IMR-90 (cell line): ENCODE data around the gene NFKB1. TPM values are rescaled to one million over a fixed set of nuclear protein-coding genes. Genes with fewer than 3 reads are reported as not detected.

ENCODE experiments used
- ATAC-seq: fragments of 200-7000 bp; cut with Tn5 transposase; 2 replicates; pipeline ENCODE4 v1.9.1; 2020; ENCODE audit warnings: low read depth, mild to moderate bottlenecking, moderate library complexity
- BruUV-seq: library from RNA; stranded (reverse); fragments of 400-500 nt; replicated peaks from 2 replicates; lab custom pipeline; 2021; lab: Mats Ljungman, UMichigan
- CTCF ChIA-PET: fragments of 300-600 bp; formaldehyde crosslinking; extraction: SDS; loops from one replicate; lab custom pipeline; 2021; ENCODE audit warnings: antibody characterized with exemption; lab: Yijun Ruan, JAX
- POLR2A ChIA-PET: fragments of 300-600 bp; sonication (Branson Sonifier 250); formaldehyde crosslinking; loops from one replicate; lab custom pipeline; 2022; ENCODE audit warnings: antibody characterized with exemption; ENCODE audit not compliant: unreplicated experiment; lab: Charles Lee
- DNase-seq: peaks from one replicate; pipeline ENCODE4 v3.0.0; 2013
- H2AFZ ChIP-seq: replicated peaks from 2 replicates; pipeline ENCODE3; 2013; ENCODE audit warnings: low read length, mild to moderate bottlenecking; ENCODE audit not compliant: poor library complexity
- H2AK5ac ChIP-seq: 2 replicates; pipeline ENCODE4 v1.6.1; 2013; ENCODE audit warnings: low read depth, low read length, inconsistent platforms
- H2AK9ac ChIP-seq: replicated peaks from 2 replicates; pipeline ENCODE3; 2013; ENCODE audit warnings: mild to moderate bottlenecking, low read depth, low read length, moderate library complexity; ENCODE audit not compliant: poor library complexity
- H2BK120ac ChIP-seq: 2 replicates; pipeline ENCODE4 v1.6.1; 2013; ENCODE audit warnings: low read depth, low read length, inconsistent platforms
- H2BK15ac ChIP-seq: 3 replicates; pipeline ENCODE4 v1.6.1; 2013; ENCODE audit warnings: low read depth, low read length, inconsistent platforms
- H2BK20ac ChIP-seq: 2 replicates; pipeline ENCODE4 v1.6.1; 2013; ENCODE audit warnings: low read depth, mild to moderate bottlenecking, inconsistent platforms, low read length, moderate library complexity
- H2BK5ac ChIP-seq: 2 replicates; pipeline ENCODE4 v1.6.1; 2013; ENCODE audit warnings: mild to moderate bottlenecking, low read depth, low read length, inconsistent platforms; ENCODE audit not compliant: poor library complexity, severe bottlenecking
- H3K14ac ChIP-seq: replicated peaks from 2 replicates; pipeline ENCODE4 v1.6.1; 2013; ENCODE audit warnings: low read depth, low read length, inconsistent platforms
- H3K18ac ChIP-seq: 2 replicates; pipeline ENCODE4 v1.6.1; 2013; ENCODE audit warnings: low read depth, low read length, control low read depth
- H3K23ac ChIP-seq: 2 replicates; pipeline ENCODE4 v1.6.1; 2013; ENCODE audit warnings: low read depth, low read length, inconsistent platforms
- H3K27ac ChIP-seq: 2 replicates; pipeline ENCODE4 v1.5.1; 2013; ENCODE audit warnings: mild to moderate bottlenecking, control low read depth, low read length; ENCODE audit not compliant: insufficient read depth
- H3K27me3 ChIP-seq: 2 replicates; pipeline ENCODE4 v1.6.1; 2013; ENCODE audit warnings: low read length; ENCODE audit not compliant: control insufficient read depth, insufficient read depth
- H3K36me3 ChIP-seq: 2 replicates; pipeline ENCODE4 v1.6.1; 2013; ENCODE audit warnings: low read length, mixed read lengths; ENCODE audit not compliant: control insufficient read depth, insufficient read depth
- H3K4ac ChIP-seq: 2 replicates; pipeline ENCODE4 v1.6.1; 2013; ENCODE audit warnings: low read depth, low read length, inconsistent platforms
- H3K4me1 ChIP-seq: 2 replicates; pipeline ENCODE4 v1.6.1; 2013; ENCODE audit warnings: low read length, mixed read lengths; ENCODE audit not compliant: control insufficient read depth, insufficient read depth
- H3K4me2 ChIP-seq: 2 replicates; pipeline ENCODE4 v1.6.1; 2013; ENCODE audit warnings: low read depth, mild to moderate bottlenecking, control low read depth, low read length, moderate library complexity
- H3K4me3 ChIP-seq: 2 replicates; pipeline ENCODE4 v1.5.1; 2013; ENCODE audit warnings: low read depth, mild to moderate bottlenecking, control low read depth, low read length, moderate library complexity; ENCODE audit not compliant: insufficient read depth
- H3K56ac ChIP-seq: 2 replicates; pipeline ENCODE4 v1.6.1; 2013; ENCODE audit warnings: low read length, inconsistent platforms; ENCODE audit not compliant: insufficient read depth; ENCODE audit errors: extremely low read depth
- H3K79me1 ChIP-seq, 2 experiments: 2 replicates each; pipeline ENCODE4 v1.6.1; 2013; ENCODE audit warnings: low read length in 2 of 2, inconsistent platforms in 1 of 2, low read depth in 1 of 2
- H3K9ac ChIP-seq: 2 replicates; pipeline ENCODE4 v1.6.1; 2013; ENCODE audit warnings: low read depth, low read length, control low read depth
- H3K9me1 ChIP-seq: 2 replicates; pipeline ENCODE4 v1.6.1; 2013; ENCODE audit warnings: low read length, inconsistent platforms; ENCODE audit not compliant: insufficient read depth
- H3K9me3 ChIP-seq: 2 replicates; pipeline ENCODE4 v1.6.1; 2013; ENCODE audit warnings: low read length; ENCODE audit not compliant: control insufficient read depth, insufficient read depth
- H4K20me1 ChIP-seq: 2 replicates; pipeline ENCODE4 v1.6.1; 2013; ENCODE audit warnings: low read length, inconsistent platforms; ENCODE audit not compliant: insufficient read depth
- H4K5ac ChIP-seq: 2 replicates; pipeline ENCODE4 v1.6.1; 2013; ENCODE audit warnings: mild to moderate bottlenecking, low read depth, low read length, control low read depth
- H4K8ac ChIP-seq, 2 experiments: 2 replicates each; pipeline ENCODE4 v1.6.1; 2013; ENCODE audit warnings: low read depth in 2 of 2, low read length in 2 of 2, control low read depth in 1 of 2, inconsistent platforms in 1 of 2
- H4K91ac ChIP-seq: 2 replicates; pipeline ENCODE4 v1.6.1; 2013; ENCODE audit warnings: low read depth, low read length, inconsistent platforms; ENCODE audit not compliant: insufficient read depth
- BHLHE40 ChIP-seq: fragments of 150-350 bp; IDR thresholded peaks from 2 replicates; pipeline ENCODE4 v1.6.1; 2016; ENCODE audit warnings: mild to moderate bottlenecking, low read depth, low read length
- CEBPB ChIP-seq: IDR thresholded peaks from 2 replicates; pipeline ENCODE4 v1.6.1; 2012; ENCODE audit warnings: low read depth, low read length, improper control_type of control experiment
- CHD1 ChIP-seq: IDR thresholded peaks from 2 replicates; pipeline ENCODE4 v1.6.1; 2012; ENCODE audit warnings: low read depth, low read length, improper control_type of control experiment
- CTCF ChIP-seq: conservative IDR thresholded peaks from 2 replicates; pipeline ENCODE4 v1.5.1; 2012; ENCODE audit warnings: mild to moderate bottlenecking, low read depth, low read length, improper control_type of control experiment
- ELK1 ChIP-seq: fragments of 150-350 bp; IDR thresholded peaks from 2 replicates; pipeline ENCODE4 v1.6.1; 2016; ENCODE audit warnings: low read depth, mild to moderate bottlenecking, low read length, moderate library complexity, borderline replicate concordance
- FOS ChIP-seq: fragments of 150-350 bp; IDR thresholded peaks from 2 replicates; pipeline ENCODE4 v1.6.1; 2016; ENCODE audit warnings: low read depth, low read length
- MAFK ChIP-seq: IDR thresholded peaks from 2 replicates; pipeline ENCODE4 v1.6.1; 2012; ENCODE audit warnings: low read depth, low read length, improper control_type of control experiment
- MAZ ChIP-seq: IDR thresholded peaks from 2 replicates; pipeline ENCODE4 v1.6.1; 2012; ENCODE audit warnings: low read depth, mild to moderate bottlenecking, low read length, improper control_type of control experiment, moderate library complexity, borderline replicate concordance
- MXI1 ChIP-seq: IDR thresholded peaks from 2 replicates; pipeline ENCODE4 v1.6.1; 2012; ENCODE audit warnings: low read depth, mild to moderate bottlenecking, low read length, moderate library complexity, borderline replicate concordance
- NFE2L2 ChIP-seq: fragments of 150-350 bp; IDR thresholded peaks from 2 replicates; pipeline ENCODE4 v1.6.1; 2016; ENCODE audit warnings: low read depth, mild to moderate bottlenecking, low read length
- POLR2A ChIP-seq: IDR thresholded peaks from 2 replicates; pipeline ENCODE4 v1.6.1; 2012; ENCODE audit warnings: mild to moderate bottlenecking, low read depth, low read length
- RAD21 ChIP-seq: IDR thresholded peaks from 2 replicates; pipeline ENCODE4 v1.6.1; 2012; ENCODE audit warnings: low read length, improper control_type of control experiment
- RCOR1 ChIP-seq: IDR thresholded peaks from 2 replicates; pipeline ENCODE4 v1.6.1; 2012; ENCODE audit warnings: mild to moderate bottlenecking, low read length, improper control_type of control experiment; ENCODE audit not compliant: insufficient replicate concordance
- RFX5 ChIP-seq: IDR thresholded peaks from 2 replicates; pipeline ENCODE4 v1.8.0; 2012; ENCODE audit warnings: low read depth, mild to moderate bottlenecking, low read length, moderate library complexity
- SMC3 ChIP-seq: fragments of 150-350 bp; IDR thresholded peaks from 2 replicates; pipeline ENCODE4 v1.6.1; 2016; ENCODE audit warnings: low read depth, mild to moderate bottlenecking, antibody characterized with exemption, low read length, moderate library complexity
- WGBS, 2 experiments: methylation state at CpG; one replicate each; pipeline versions ENCODE4 v1.1.5 to v1.1.7; 2013; ENCODE audit warnings: missing lambda C conversion rate in 2 of 2; ENCODE audit not compliant: insufficient read length in 1 of 2; ENCODE audit errors: extremely low coverage in 2 of 2; 5-methylcytosine and 5-hydroxymethylcytosine counted together
- dilution Hi-C: fragments of 300-500 bp; cut with HindIII; formaldehyde crosslinking; loops from one replicate; pipeline ENCODE4 v1.14.3; 2018; ENCODE audit warnings: low sequenced_read_pairs; ENCODE audit not compliant: unreplicated experiment
- in situ Hi-C: fragments of 300-500 bp; cut with MboI; formaldehyde crosslinking; loops from 3 replicates; pipeline ENCODE4 v1.14.3; 2019; ENCODE audit warnings: low sequenced_read_pairs, inconsistent platforms, mixed read lengths
- intact Hi-C: fragments of 100-400 bp; cut with micrococcal nuclease; formaldehyde crosslinking; loops from 2 replicates; pipeline ENCODE4 v1.10.0; 2022
- polyA plus RNA-seq, 3 experiments: library from polyadenylated mRNA; depleted of rRNA; stranded (reverse); fragments of >200 nt; gene quantifications; 2 replicates each; pipeline ENCODE4 v1.2.3, GENCODE V29; 2012; ENCODE audit warnings: low replicate concordance in 1 of 3
- total RNA-seq: library from RNA; depleted of rRNA; stranded (reverse); fragments of >200 nt; gene quantifications from 2 replicates; pipeline ENCODE4 v1.2.3, GENCODE V29; 2012
- TF ChIP-seq, protein P1 (sequence below): fragments of 150-350 bp; IDR thresholded peaks from 2 replicates; pipeline ENCODE4 v1.6.1; 2017; ENCODE audit warnings: mild to moderate bottlenecking, antibody characterized with exemption, low read length, low read depth

NFKB1 gene
- total and polyA plus RNA-seq, 2 of the 4 experiments (the other 2 are of a cell fraction), result 19.8 to 24.6 TPM

DNA sequence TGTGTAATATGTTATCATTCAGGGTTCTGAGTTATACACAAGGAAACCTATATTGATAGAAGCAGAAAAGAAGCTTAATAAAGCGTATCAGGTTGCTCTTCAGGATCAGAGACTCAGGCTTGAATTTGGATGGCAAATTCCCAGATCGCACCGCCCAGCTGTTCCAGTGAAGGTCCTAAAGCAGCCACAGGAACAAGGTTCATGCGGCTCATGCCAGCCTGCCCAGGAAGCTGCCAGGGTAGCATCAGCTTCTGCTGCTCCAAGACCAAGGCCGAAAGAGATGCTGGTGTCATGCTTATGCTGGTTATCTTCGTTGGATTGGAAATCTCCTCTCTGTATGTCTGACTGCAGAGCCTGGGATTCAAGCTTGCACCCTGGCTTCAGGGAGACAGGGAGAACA, 131.9 kb downstream of the NFKB1 start:
- BruUV-seq, result no TSS peak
- Histone ChIP-seq H3K18ac (no peak overlapping the region), H3K36me3 (peaks cover 31% of the 10 kb centered on the region), H4K5ac (no peak overlapping the region), H2AK5ac (no peak overlapping the region), H3K4me1 (peaks cover 2% of the 10 kb centered on the region; the same call in 1 of the 2 replicates), H4K8ac (no peak overlapping the region), H3K9me1 (peaks cover 3% of the 10 kb centered on the region; the same call in 1 of the 2 replicates), H3K23ac (no peak overlapping the region), H3K9me3 (no peaks in the 10 kb centered on the region), H2AK9ac (no peak overlapping the region), H3K9ac (no peak overlapping the region), H2AFZ (no peak overlapping the region), H3K56ac (no peak overlapping the region), H2BK5ac (no peak overlapping the region), H2BK15ac (no peak overlapping the region), H2BK120ac (no peak overlapping the region), H4K20me1 (no peaks in the 10 kb centered on the region), H3K4me2 (no peak overlapping the region), H3K79me1 (0 out of 4 replicates have a peak, but pooled peaks cover 0 to 4% of the 10 kb centered on the region in 2 experiments), H2BK20ac (no peak overlapping the region), H3K4me3 (no peak overlapping the region), H3K27ac (no peak overlapping the region), H4K91ac (no peak overlapping the region), H3K4ac (no peak overlapping the region), H3K27me3 (no peaks in the 10 kb centered on the region), H3K14ac (no peak overlapping the region)
- intact Hi-C loops (no loop called here), in situ Hi-C loops (no loop called here), dilution Hi-C loops (no loop called here)
- DNase-seq, result no peak
- ChIA-PET POLR2A (no interaction called here), CTCF (interaction anchor here (1.9 kb wide), 1 partner anchor 12 kb away, joined by 5 read pairs; no protein-coding TSS in a partner anchor)
- ATAC-seq, result no peak
- 94% methylated on average over 3 of the region's 6 CpGs; no CpG with 5 or more reads in 1 of the 2 experiments for WGBS, 2 experiments
- TF ChIP-seq CEBPB (no peak), RFX5 (no peak), POLR2A (no peak), CHD1 (no peak), SMC3 (no peak), MXI1 (no peak), FOS (no peak), NFE2L2 (no peak), RCOR1 (no peak), BHLHE40 (no peak), MAFK (no peak), RAD21 (no peak), CTCF (no peak), ELK1 (no peak), MAZ (no peak)
- TF ChIP-seq, protein P1, sequence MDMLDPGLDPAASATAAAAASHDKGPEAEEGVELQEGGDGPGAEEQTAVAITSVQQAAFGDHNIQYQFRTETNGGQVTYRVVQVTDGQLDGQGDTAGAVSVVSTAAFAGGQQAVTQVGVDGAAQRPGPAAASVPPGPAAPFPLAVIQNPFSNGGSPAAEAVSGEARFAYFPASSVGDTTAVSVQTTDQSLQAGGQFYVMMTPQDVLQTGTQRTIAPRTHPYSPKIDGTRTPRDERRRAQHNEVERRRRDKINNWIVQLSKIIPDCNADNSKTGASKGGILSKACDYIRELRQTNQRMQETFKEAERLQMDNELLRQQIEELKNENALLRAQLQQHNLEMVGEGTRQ, result no peak
